Thoracic aorta (tissue), 2 donors: ENCODE data around the gene OR1I1. TPM values are rescaled to one million over a fixed set of nuclear protein-coding genes. Genes with fewer than 3 reads are reported as not detected.

ENCODE experiments used
- ATAC-seq: fragments of 150-250 bp; one replicate; pipeline ENCODE4 v1.8.0; 2017; ENCODE audit warnings: low read depth; ENCODE audit not compliant: insufficient number of reproducible peaks, low FRiP score
- DNase-seq: peaks from one replicate; pipeline ENCODE4 v3.0.0-alpha.2; 2020; ENCODE audit warnings: low spot score
- H3K27ac ChIP-seq, 2 donors: fragments of 200-600 bp; sonication (generic); 1 replicate in 1 of 2; 2 replicates in 1 of 2; pipeline ENCODE4 v1.5.1; 2016; ENCODE audit warnings: mild to moderate bottlenecking in 2 of 2, moderate library complexity in 2 of 2
- H3K27me3 ChIP-seq: fragments of 200-600 bp; sonication (generic); replicated peaks from 2 replicates; pipeline ENCODE4 v1.6.0; 2016; ENCODE audit warnings: mild to moderate bottlenecking; ENCODE audit not compliant: insufficient read depth
- H3K36me3 ChIP-seq: fragments of 200-600 bp; sonication (generic); one replicate; pipeline ENCODE4 v1.5.1; 2016
- H3K4me1 ChIP-seq, 2 donors: fragments of 200-600 bp; sonication (generic); 1 replicate in 1 of 2; 2 replicates in 1 of 2; pipeline versions ENCODE4 v1.5.1 to v1.6.0; 2016; ENCODE audit warnings: low read depth in 2 of 2, mild to moderate bottlenecking in 1 of 2; ENCODE audit not compliant: control insufficient read depth in 1 of 2
- H3K4me3 ChIP-seq: fragments of 200-600 bp; sonication (generic); 2 replicates; pipeline ENCODE4 v1.5.1; 2016; ENCODE audit warnings: mild to moderate bottlenecking
- H3K9me3 ChIP-seq: fragments of 200-600 bp; sonication (generic); 2 replicates; pipeline ENCODE4 v1.5.1; 2016
- total RNA-seq, 2 donors: library from RNA; depleted of rRNA; stranded (reverse); fragments of >200 nt; gene quantifications; one replicate each; pipeline versions ENCODE4 v1.1.0 to v1.2.3, GENCODE V29; 2016
- TF ChIP-seq, protein P1 (sequence below): fragments of 200-600 bp; sonication (generic); IDR thresholded peaks from one replicate; pipeline ENCODE4 v1.5.1; 2019; ENCODE audit warnings: antibody characterized with exemption

The OR1I1 gene
- total RNA-seq, 2 donors from 2014 or later = not detected

DNA sequence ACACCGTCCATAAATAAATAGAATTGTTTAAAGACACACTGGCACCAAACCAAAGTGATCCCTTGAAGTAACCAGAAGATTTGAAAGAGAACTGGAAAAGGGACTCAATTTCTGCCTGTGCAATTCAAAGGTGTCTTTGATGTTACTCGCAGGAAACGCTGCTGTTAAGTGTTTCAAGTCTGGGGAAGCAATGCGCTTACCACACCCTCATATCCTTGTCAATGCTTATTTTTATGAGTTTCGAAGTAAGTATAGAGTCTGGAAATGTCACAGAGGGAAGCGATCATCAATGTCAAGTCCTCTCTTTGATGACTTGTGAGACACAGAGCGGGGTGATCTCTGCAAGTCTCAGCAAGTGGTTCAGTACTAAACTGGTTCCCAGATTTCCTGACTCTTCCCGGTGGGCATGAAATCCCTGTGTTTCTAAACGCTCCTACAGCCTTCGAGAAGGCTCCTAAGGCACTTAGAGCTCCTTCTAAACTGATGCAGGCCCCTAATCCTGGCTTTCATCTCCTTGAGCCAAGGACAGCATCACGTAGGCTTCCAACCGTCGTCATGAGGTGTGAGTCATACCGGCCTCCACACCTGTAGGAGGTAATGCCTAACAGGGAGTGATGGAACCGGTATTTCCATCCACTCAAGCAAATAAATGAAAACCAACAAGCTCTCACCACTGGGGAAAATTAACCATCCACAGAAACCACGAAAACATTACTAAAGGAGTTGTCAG is 48.0 kb downstream of the OR1I1 start:
- no peaks in the 10 kb centered on the region for H3K4me1 ChIP-seq
- no peaks in the 10 kb centered on the region for H3K27me3 ChIP-seq
- no peak overlapping the region for H3K4me3 ChIP-seq
- H3K36me3 ChIP-seq = no peaks in the 10 kb centered on the region
- H3K9me3 ChIP-seq = no peaks in the 10 kb centered on the region
- DNase-seq (no peak), ATAC-seq (no peak)
- TF ChIP-seq, protein P1, sequence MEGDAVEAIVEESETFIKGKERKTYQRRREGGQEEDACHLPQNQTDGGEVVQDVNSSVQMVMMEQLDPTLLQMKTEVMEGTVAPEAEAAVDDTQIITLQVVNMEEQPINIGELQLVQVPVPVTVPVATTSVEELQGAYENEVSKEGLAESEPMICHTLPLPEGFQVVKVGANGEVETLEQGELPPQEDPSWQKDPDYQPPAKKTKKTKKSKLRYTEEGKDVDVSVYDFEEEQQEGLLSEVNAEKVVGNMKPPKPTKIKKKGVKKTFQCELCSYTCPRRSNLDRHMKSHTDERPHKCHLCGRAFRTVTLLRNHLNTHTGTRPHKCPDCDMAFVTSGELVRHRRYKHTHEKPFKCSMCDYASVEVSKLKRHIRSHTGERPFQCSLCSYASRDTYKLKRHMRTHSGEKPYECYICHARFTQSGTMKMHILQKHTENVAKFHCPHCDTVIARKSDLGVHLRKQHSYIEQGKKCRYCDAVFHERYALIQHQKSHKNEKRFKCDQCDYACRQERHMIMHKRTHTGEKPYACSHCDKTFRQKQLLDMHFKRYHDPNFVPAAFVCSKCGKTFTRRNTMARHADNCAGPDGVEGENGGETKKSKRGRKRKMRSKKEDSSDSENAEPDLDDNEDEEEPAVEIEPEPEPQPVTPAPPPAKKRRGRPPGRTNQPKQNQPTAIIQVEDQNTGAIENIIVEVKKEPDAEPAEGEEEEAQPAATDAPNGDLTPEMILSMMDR = no peak
- no peak overlapping the region for H3K27ac ChIP-seq

DNA sequence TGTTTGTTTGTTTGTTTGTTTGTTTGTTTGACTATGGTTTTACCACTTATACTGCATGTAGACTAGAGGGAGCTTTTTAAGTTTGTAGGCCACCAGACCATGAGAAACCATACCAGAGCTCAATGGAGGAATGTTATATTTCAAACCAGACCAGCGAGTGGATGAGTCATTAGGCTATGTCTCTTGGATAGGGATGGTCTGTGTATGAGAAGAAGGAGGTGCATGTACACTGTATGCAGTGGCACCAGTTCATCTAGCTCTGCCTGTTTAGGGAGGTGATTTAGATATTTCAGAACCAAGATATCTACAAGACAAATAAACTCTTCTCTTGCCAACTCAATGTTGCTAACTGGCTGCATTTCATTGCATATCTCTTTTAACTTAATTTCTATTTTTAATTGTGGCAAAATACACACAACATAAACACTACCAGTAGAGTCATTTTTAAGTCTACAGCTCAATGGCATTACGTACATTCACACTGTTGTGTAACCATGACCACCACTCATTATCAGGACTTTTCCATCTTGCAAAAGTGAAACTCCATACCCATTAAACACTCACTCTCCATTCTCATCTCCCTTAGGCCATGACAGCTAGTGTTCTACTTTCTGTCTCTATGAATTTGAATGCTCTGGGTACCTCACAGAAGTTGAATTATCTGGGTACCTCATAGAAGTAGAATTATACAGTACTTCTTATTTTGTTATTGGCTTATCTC is 54.4 kb downstream of the OR1I1 start:
- Histone ChIP-seq H3K27ac (no peak overlapping the region), H3K36me3 (no peaks in the 10 kb centered on the region), H3K9me3 (no peaks in the 10 kb centered on the region), H3K4me3 (no peak overlapping the region), H3K27me3 (no peaks in the 10 kb centered on the region), H3K4me1 (no peaks in the 10 kb centered on the region)
- TF ChIP-seq, protein P1 = no peak
- ATAC-seq (no peak), DNase-seq (no peak)

DNA sequence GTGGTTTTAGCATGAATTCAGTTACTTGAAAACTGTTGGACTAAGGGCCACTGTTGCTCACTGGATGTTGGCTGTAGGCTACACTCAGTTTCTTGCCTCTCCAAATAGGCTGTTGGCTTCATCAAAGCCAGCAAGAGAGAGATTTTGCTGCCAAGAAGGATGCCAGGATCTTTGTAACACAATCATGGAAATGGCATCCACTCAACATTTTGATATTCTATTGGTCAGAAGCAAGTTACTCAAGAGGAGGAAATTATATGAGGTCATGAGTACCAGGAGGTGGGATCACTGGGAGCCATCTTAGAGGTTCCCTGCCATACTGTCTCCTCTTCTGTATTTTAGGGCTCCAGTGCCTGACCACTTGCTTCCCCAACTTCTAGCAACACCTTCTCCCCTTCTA is 55.8 kb downstream of the OR1I1 start:
- H3K4me1 ChIP-seq = no peaks in the 10 kb centered on the region
- H3K27ac ChIP-seq = no peak overlapping the region
- ATAC-seq = no peak
- no peaks in the 10 kb centered on the region for H3K27me3 ChIP-seq
- no peak for DNase-seq
- no peaks in the 10 kb centered on the region for H3K36me3 ChIP-seq
- H3K9me3 ChIP-seq = no peaks in the 10 kb centered on the region
- TF ChIP-seq, protein P1 = no peak
- H3K4me3 ChIP-seq = no peak overlapping the region

DNA sequence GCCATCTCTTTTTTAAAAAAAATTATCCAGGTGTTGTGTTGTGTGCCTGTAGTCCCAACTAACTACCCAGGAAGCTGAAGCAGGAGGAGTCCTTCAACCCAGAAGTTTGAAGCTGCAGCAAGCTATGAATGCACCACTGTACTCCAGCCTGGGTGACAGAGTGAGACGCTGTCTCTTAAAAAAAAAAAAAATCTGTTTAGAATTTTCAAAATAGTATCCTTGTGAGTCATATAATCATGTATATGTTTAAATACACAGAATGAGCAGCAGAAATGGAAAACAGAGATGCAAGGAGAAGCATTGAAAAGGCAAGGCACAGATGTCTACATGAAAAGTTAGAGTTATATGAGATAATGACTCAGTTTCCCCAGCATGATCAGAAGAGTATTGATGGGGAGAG is 56.4 kb downstream of the OR1I1 start:
- ATAC-seq (no peak), DNase-seq (no peak)
- no peaks in the 10 kb centered on the region for H3K9me3 ChIP-seq
- H3K4me1 ChIP-seq = no peaks in the 10 kb centered on the region
- no peak overlapping the region for H3K27ac ChIP-seq
- no peak overlapping the region for H3K4me3 ChIP-seq
- no peaks in the 10 kb centered on the region for H3K36me3 ChIP-seq
- no peaks in the 10 kb centered on the region for H3K27me3 ChIP-seq
- TF ChIP-seq, protein P1 = no peak

DNA sequence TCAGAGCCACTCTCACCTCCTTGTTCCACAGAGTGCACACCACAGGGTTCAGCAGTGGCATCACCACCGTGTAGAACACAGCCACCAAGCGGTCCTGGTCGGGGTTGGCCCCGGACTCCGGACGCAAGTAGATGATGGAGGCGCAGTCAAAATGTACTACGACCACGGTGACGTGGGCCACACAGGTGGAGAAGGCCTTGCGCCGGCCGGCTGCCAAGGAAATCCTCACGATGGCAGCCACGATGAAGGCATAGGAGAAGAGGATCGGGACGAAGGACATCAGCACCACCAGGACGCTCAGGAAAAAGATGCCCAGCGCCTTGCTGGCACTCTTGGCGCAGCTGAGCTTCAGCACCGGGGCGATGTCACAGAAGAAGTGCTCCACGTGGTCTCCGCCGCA is 59.1 kb downstream of the OR1I1 start:
- ATAC-seq = no peak
- no peak for DNase-seq
- no peaks in the 10 kb centered on the region for H3K4me1 ChIP-seq
- no peaks in the 10 kb centered on the region for H3K27me3 ChIP-seq
- H3K36me3 ChIP-seq = no peaks in the 10 kb centered on the region
- H3K9me3 ChIP-seq = no peaks in the 10 kb centered on the region
- TF ChIP-seq, protein P1 = no peak
- H3K4me3 ChIP-seq = no peak overlapping the region
- H3K27ac ChIP-seq = no peak overlapping the region
